Liver (tissue), 9 donors: ENCODE data around the gene PRR5L. TPM values are rescaled to one million over a fixed set of nuclear protein-coding genes. Genes with fewer than 3 reads are reported as not detected.
A peak's percentile ranks its signal among the peaks of the same experiment; 100 is the strongest.

Experiments
- DNase-seq: peaks from one replicate; pipeline ENCODE4 v3.0.0-alpha.2; 2017; ENCODE audit warnings: low spot score
- H3K27ac ChIP-seq, 2 donors: one replicate each; pipeline ENCODE4 v1.7.0; 2013; ENCODE audit warnings: inconsistent platforms in 2 of 2, low read length in 2 of 2, control low read depth in 1 of 2, low read depth in 1 of 2, mild to moderate bottlenecking in 1 of 2
- H3K27me3 ChIP-seq, 4 donors: one replicate each; pipeline versions ENCODE4 v1.6.1 to v1.7.0; 2013; ENCODE audit warnings: low read length in 3 of 4, inconsistent platforms in 1 of 4, mild to moderate bottlenecking in 1 of 4, moderate library complexity in 1 of 4; ENCODE audit not compliant: control insufficient read depth in 4 of 4, insufficient read depth in 4 of 4
- H3K36me3 ChIP-seq, 4 donors: one replicate each; pipeline versions ENCODE4 v1.6.1 to v1.7.0; 2013; ENCODE audit warnings: low read length in 3 of 4, mild to moderate bottlenecking in 3 of 4, low read depth in 1 of 4, moderate library complexity in 1 of 4; ENCODE audit not compliant: control insufficient read depth in 4 of 4, insufficient read depth in 3 of 4
- H3K4me1 ChIP-seq, 4 donors: one replicate each; pipeline versions ENCODE4 v1.6.1 to v1.7.0; 2013; ENCODE audit warnings: low read length in 3 of 4, mild to moderate bottlenecking in 3 of 4, moderate library complexity in 1 of 4; ENCODE audit not compliant: control insufficient read depth in 4 of 4, insufficient read depth in 4 of 4
- H3K4me3 ChIP-seq, 3 donors: one replicate each; pipeline versions ENCODE4 v1.6.1 to v1.7.0; 2013; ENCODE audit warnings: low read length in 3 of 3, control low read depth in 1 of 3, low read depth in 1 of 3, mild to moderate bottlenecking in 1 of 3
- H3K9ac ChIP-seq, 2 donors: one replicate each; pipeline ENCODE4 v1.7.0; 2013; ENCODE audit warnings: low read length in 2 of 2, mild to moderate bottlenecking in 2 of 2, moderate library complexity in 2 of 2, control low read depth in 1 of 2, low read depth in 1 of 2
- H3K9me3 ChIP-seq, 4 donors: one replicate each; pipeline versions ENCODE4 v1.6.1 to v1.7.0; 2013; ENCODE audit warnings: low read length in 3 of 4; ENCODE audit not compliant: control insufficient read depth in 4 of 4
- ATF3 ChIP-seq: IDR thresholded peaks from 2 replicates; pipeline ENCODE4 v1.6.1; 2016; ENCODE audit warnings: antibody characterized with exemption
- CTCF ChIP-seq: fragments of 150-350 bp; IDR thresholded peaks from 2 replicates; pipeline ENCODE4 v1.5.1; 2017; ENCODE audit warnings: improper control_type of control experiment, low read depth, low read length; ENCODE audit not compliant: missing input control
- EGR1 ChIP-seq, 2 donors: IDR thresholded peaks; 2 replicates each; pipeline ENCODE4 v1.6.1; 2016 to 2018; ENCODE audit warnings: antibody characterized with exemption in 2 of 2, low read depth in 2 of 2
- FOXA2 ChIP-seq: IDR thresholded peaks from 2 replicates; pipeline ENCODE4 v1.6.1; 2016; ENCODE audit warnings: antibody characterized with exemption
- GABPA ChIP-seq, 2 donors: IDR thresholded peaks in 1 of 2; conservative IDR thresholded peaks in 1 of 2; 2 replicates each; pipeline ENCODE4 v1.6.1; 2016; ENCODE audit warnings: antibody characterized with exemption in 2 of 2, mild to moderate bottlenecking in 1 of 2, moderate library complexity in 1 of 2
- HNF4A ChIP-seq, 2 donors: conservative IDR thresholded peaks; 2 replicates each; pipeline ENCODE4 v1.6.1; 2016; ENCODE audit warnings: antibody characterized with exemption in 2 of 2, mild to moderate bottlenecking in 2 of 2
- HNF4G ChIP-seq: IDR thresholded peaks from 2 replicates; pipeline ENCODE4 v1.6.1; 2016; ENCODE audit warnings: antibody characterized with exemption
- MAX ChIP-seq: IDR thresholded peaks from 2 replicates; pipeline ENCODE4 v1.6.1; 2016; ENCODE audit warnings: antibody characterized with exemption
- NR2F2 ChIP-seq: IDR thresholded peaks from 2 replicates; pipeline ENCODE4 v1.6.1; 2016; ENCODE audit warnings: antibody characterized with exemption
- RAD21 ChIP-seq, 2 donors: IDR thresholded peaks; 2 replicates each; pipeline ENCODE4 v1.6.1; 2016; ENCODE audit warnings: antibody characterized with exemption in 2 of 2, mild to moderate bottlenecking in 2 of 2
- RXRA ChIP-seq, 2 donors: IDR thresholded peaks; 2 replicates each; pipeline ENCODE4 v1.6.1; 2017 to 2018; ENCODE audit warnings: antibody characterized with exemption in 2 of 2, mild to moderate bottlenecking in 1 of 2
- TAF1 ChIP-seq: conservative IDR thresholded peaks from 2 replicates; pipeline ENCODE4 v1.6.1; 2016; ENCODE audit warnings: antibody characterized with exemption, mild to moderate bottlenecking
- YY1 ChIP-seq: IDR thresholded peaks from 2 replicates; pipeline ENCODE4 v1.6.1; 2016; ENCODE audit warnings: antibody characterized with exemption, mild to moderate bottlenecking
- WGBS: extraction: QIAGEN DNeasy Blood & Tissue Kit; methylation state at CpG from one replicate; pipeline ENCODE4 v1.1.7; 2013; 5-methylcytosine and 5-hydroxymethylcytosine counted together
- polyA plus RNA-seq, 2 donors: library from polyadenylated mRNA; stranded (reverse) in 1 of 2; unstranded in 1 of 2; fragments of 200-250 nt in 1 of 2; fragments of >200 nt in 1 of 2; fragmentation: Nextera tagmentation in 1 of 2; extraction: Ambion mirVana in 1 of 2; gene quantifications; one replicate each; pipeline versions ENCODE4 v1.2.1 to v1.2.3, GENCODE V29; 2013 to 2015
- total RNA-seq, 2 donors: library from RNA; depleted of rRNA; stranded (reverse); fragments of >200 nt; gene quantifications; one replicate each; pipeline ENCODE4 v1.2.3, GENCODE V29; 2014
- donor health status: healthy.
- donor health status: healthy.
- donor health status: healthy.
- donor health status: healthy.
- donor health status: healthy.

Gene PRR5L
- total and polyA plus RNA-seq, 4 donors, result 1.2 to 8.5 (median 4.5) TPM

- DNase-seq, result peak; percentile 31
- no peak overlapping the region for H3K9ac ChIP-seq
- no peak overlapping the region for H3K27ac ChIP-seq
- H3K36me3 ChIP-seq, result no peaks in the 10 kb centered on the region
- TF ChIP-seq GABPA (IDR thresholded peaks at IDR 0.05 in 1 of 2, conservative IDR thresholded peaks at IDR 0.05 in 1 of 2), result no peak
- TF ChIP-seq EGR1 (IDR thresholded peaks at IDR 0.05; ENCODE audit: low read depth in 2 of 2), result no peak
- no peak for TF ChIP-seq ATF3
- no peaks in the 10 kb centered on the region for H3K9me3 ChIP-seq
- H3K4me1 ChIP-seq, result peaks cover 0 to 3% (median under 1%) of the 10 kb centered on the region in 4 donors
- H3K4me3 ChIP-seq, result no peak overlapping the region
- 85% methylated on average over 17 of the region's 17 CpGs for WGBS
- H3K27me3 ChIP-seq, result no peaks in the 10 kb centered on the region
These were observed 159.0 kb downstream of the PRR5L start for GRCh38 chr11:36454941-36455631.

DNA sequence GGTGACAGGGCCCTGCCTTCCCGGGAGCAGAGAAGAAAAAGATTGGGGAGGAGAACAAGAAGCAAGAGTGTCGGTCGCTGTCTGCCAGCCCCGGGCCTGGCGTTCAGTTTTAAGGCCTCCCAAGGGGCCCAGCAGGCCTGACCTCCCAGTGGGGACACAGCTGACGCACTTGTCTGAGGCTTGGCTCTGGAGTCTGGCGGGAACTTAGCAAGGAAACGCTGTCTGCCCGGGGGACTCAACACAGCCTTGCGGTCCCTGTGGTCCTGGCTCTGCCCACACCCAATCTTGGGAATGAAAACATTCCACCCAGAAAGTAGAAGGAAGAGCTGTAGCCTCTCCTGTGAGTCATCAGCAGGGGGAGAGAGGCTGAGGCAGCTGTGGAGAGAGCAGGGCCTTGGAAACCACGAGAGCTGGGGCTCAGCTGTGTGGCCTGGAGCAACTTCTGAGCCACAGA, 159.6 kb downstream of the PRR5L start:
- 82% methylated on average over 11 of the region's 11 CpGs for WGBS
- H3K4me1 ChIP-seq, result no peaks in the 10 kb centered on the region
- no peaks in the 10 kb centered on the region for H3K27me3 ChIP-seq
- no peaks in the 10 kb centered on the region for H3K9me3 ChIP-seq
- H3K27ac ChIP-seq, result no peak overlapping the region
- peak; percentile 31 for DNase-seq
- no peak overlapping the region for H3K4me3 ChIP-seq
- no peak overlapping the region for H3K9ac ChIP-seq
- TF ChIP-seq NR2F2, result peak; percentile 10
- no peak for TF ChIP-seq YY1
- TF ChIP-seq TAF1, result no peak
- H3K36me3 ChIP-seq, result no peaks in the 10 kb centered on the region

- no peaks in the 10 kb centered on the region for H3K4me1 ChIP-seq
- no peaks in the 10 kb centered on the region for H3K9me3 ChIP-seq
- H3K36me3 ChIP-seq, result no peaks in the 10 kb centered on the region
- H3K27me3 ChIP-seq, result no peaks in the 10 kb centered on the region
- H3K9ac ChIP-seq, result no peak overlapping the region
- WGBS, result 83% methylated on average over 6 of the region's 6 CpGs
- no peak for TF ChIP-seq ATF3
- no peak for TF ChIP-seq NR2F2
- TF ChIP-seq GABPA (IDR thresholded peaks at IDR 0.05 in 1 of 2, conservative IDR thresholded peaks at IDR 0.05 in 1 of 2), result no peak
- TF ChIP-seq EGR1 (IDR thresholded peaks at IDR 0.05; ENCODE audit: low read depth in 2 of 2), result no peak
- no peak for TF ChIP-seq HNF4G
- TF ChIP-seq MAX, result no peak
- no peak for TF ChIP-seq RAD21 (IDR thresholded peaks at IDR 0.05)
- TF ChIP-seq HNF4A (conservative IDR thresholded peaks at IDR 0.05), result no peak
- no peak for TF ChIP-seq FOXA2
- TF ChIP-seq TAF1, result no peak
- no peak for TF ChIP-seq CTCF
- no peak for TF ChIP-seq RXRA (IDR thresholded peaks at IDR 0.05)
- DNase-seq, result no peak
- H3K4me3 ChIP-seq, result no peak overlapping the region
- no peak overlapping the region for H3K27ac ChIP-seq
These were observed 160.1 kb downstream of the PRR5L start for GRCh38 chr11:36456156-36456555.
